ENCODE data around the gene DCP1B. TPM values are rescaled to one million over a fixed set of nuclear protein-coding genes. Genes with fewer than 3 reads are reported as not detected.

Gene DCP1B
- total RNA-seq, 1 donor from 2014 or later, result 13.6 TPM

GRCh38 chr12:1929241-1929984 lies 74.8 kb downstream of the DCP1B start:
- Mint-ChIP-seq H3K27me3 (ENCODE audit: unreplicated experiment) (peaks cover 11% of the 10 kb centered on the region), H3K27ac (ENCODE audit: unreplicated experiment) (peak overlapping the region; percentile 3)

GRCh38 chr12:1928439-1929121 lies 75.7 kb downstream of the DCP1B start:
- no peaks in the 10 kb centered on the region for H3K9me3 Mint-ChIP-seq (ENCODE audit: unreplicated experiment)
- peaks cover 23% of the 10 kb centered on the region for H3K4me1 Mint-ChIP-seq (ENCODE audit: unreplicated experiment)
- H3K27ac Mint-ChIP-seq (ENCODE audit: unreplicated experiment), result no peak overlapping the region
- H3K36me3 Mint-ChIP-seq (ENCODE audit: low read depth, unreplicated experiment), result peaks cover 8% of the 10 kb centered on the region
- H3K27me3 Mint-ChIP-seq (ENCODE audit: unreplicated experiment), result peaks cover 12% of the 10 kb centered on the region
- no peak overlapping the region for H3K4me3 Mint-ChIP-seq (ENCODE audit: unreplicated experiment)
- no peak for TF ChIP-seq CTCF (IDR thresholded peaks at IDR 0.05; ENCODE audit: unreplicated experiment)
- DNase-seq (ENCODE audit: low spot score), result no peak

More at GRCh38 chr12:1929241-1929984, 74.8 kb downstream of the DCP1B start:
- H3K36me3 Mint-ChIP-seq (ENCODE audit: low read depth, unreplicated experiment), result peaks cover 8% of the 10 kb centered on the region
- no peak for DNase-seq (ENCODE audit: low spot score)
- peaks cover 17% of the 10 kb centered on the region for H3K4me1 Mint-ChIP-seq (ENCODE audit: unreplicated experiment)
- no peak for TF ChIP-seq CTCF (IDR thresholded peaks at IDR 0.05; ENCODE audit: unreplicated experiment)
- H3K9me3 Mint-ChIP-seq (ENCODE audit: unreplicated experiment), result no peaks in the 10 kb centered on the region
- H3K4me3 Mint-ChIP-seq (ENCODE audit: unreplicated experiment), result no peak overlapping the region

- Mint-ChIP-seq H3K36me3 (ENCODE audit: low read depth, unreplicated experiment) (peaks cover 9% of the 10 kb centered on the region), H3K27me3 (ENCODE audit: unreplicated experiment) (peaks cover 15% of the 10 kb centered on the region), H3K4me3 (ENCODE audit: unreplicated experiment) (no peak overlapping the region), H3K27ac (ENCODE audit: unreplicated experiment) (no peak overlapping the region), H3K4me1 (ENCODE audit: unreplicated experiment) (peaks cover 29% of the 10 kb centered on the region), H3K9me3 (ENCODE audit: unreplicated experiment) (no peaks in the 10 kb centered on the region)
- TF ChIP-seq CTCF (IDR thresholded peaks at IDR 0.05; ENCODE audit: unreplicated experiment), result no peak
- no peak for DNase-seq (ENCODE audit: low spot score)
Observed at GRCh38 chr12:1927751-1928351, 76.4 kb downstream of the DCP1B start.

GRCh38 chr12:1927051-1927680 lies 77.1 kb downstream of the DCP1B start:
- no peak for TF ChIP-seq CTCF (IDR thresholded peaks at IDR 0.05; ENCODE audit: unreplicated experiment)
- no peak for DNase-seq (ENCODE audit: low spot score)
- Mint-ChIP-seq H3K27me3 (ENCODE audit: unreplicated experiment) (peaks cover 15% of the 10 kb centered on the region), H3K4me1 (ENCODE audit: unreplicated experiment) (peaks cover 29% of the 10 kb centered on the region), H3K9me3 (ENCODE audit: unreplicated experiment) (no peaks in the 10 kb centered on the region), H3K4me3 (ENCODE audit: unreplicated experiment) (no peak overlapping the region), H3K36me3 (ENCODE audit: low read depth, unreplicated experiment) (peaks cover 7% of the 10 kb centered on the region), H3K27ac (ENCODE audit: unreplicated experiment) (no peak overlapping the region)
